HepG2 (cell line): ENCODE results near the gene NUAK2. TPM values are rescaled to one million over a fixed set of nuclear protein-coding genes. Genes with fewer than 3 reads are reported as not detected.

Experiments
- ATF3 ChIP-seq: sonication (generic); formaldehyde crosslinking; IDR thresholded peaks from 2 replicates; pipeline ENCODE4 v1.4.0; 2020; ENCODE audit warnings: missing genetic modification reagents
- ATF7-NPFF ChIP-seq: sonication (generic); formaldehyde crosslinking; IDR thresholded peaks from 2 replicates; pipeline ENCODE4 v1.8.1; 2023; ENCODE audit warnings: mild to moderate bottlenecking, low read depth, missing genetic modification reagents, moderate library complexity
- DNMT1 ChIP-seq: sonication (generic); formaldehyde crosslinking; IDR thresholded peaks from 2 replicates; pipeline ENCODE4 v1.5.1; 2020; ENCODE audit warnings: mild to moderate bottlenecking, missing genetic modification reagents
- DR1 ChIP-seq: sonication (generic); formaldehyde crosslinking; IDR thresholded peaks from 2 replicates; pipeline ENCODE4 v1.8.0; 2021; ENCODE audit warnings: mild to moderate bottlenecking, missing genetic modification reagents, inconsistent platforms
- FOSL2 ChIP-seq: sonication (generic); formaldehyde crosslinking; IDR thresholded peaks from 2 replicates; pipeline ENCODE4 v1.4.0; 2020; ENCODE audit warnings: missing genetic modification reagents
- FOXA1 ChIP-seq, 2 experiments: fragments of 450-650 bp in 1 of 2; sonication (generic) in 1 of 2; formaldehyde crosslinking in 1 of 2; IDR thresholded peaks; 2 replicates each; pipeline versions ENCODE4 v1.4.0 to v1.6.1; 2016 to 2020; ENCODE audit warnings: missing genetic modification reagents in 1 of 2
- FOXA3 ChIP-seq: IDR thresholded peaks from 2 replicates; pipeline ENCODE4 v1.6.1; 2016; ENCODE audit warnings: missing genetic modification reagents, missing compliant biosample characterization
- LBX2 ChIP-seq: sonication (generic); formaldehyde crosslinking; IDR thresholded peaks from 2 replicates; pipeline ENCODE4 v1.5.0; 2020; ENCODE audit warnings: missing genetic modification reagents, mild to moderate bottlenecking, borderline replicate concordance
- PHF5A ChIP-seq: IDR thresholded peaks from one replicate; pipeline ENCODE4 v1.6.1; 2018; ENCODE audit warnings: low read depth, missing genetic modification reagents; ENCODE audit not compliant: unreplicated experiment
- PPARG ChIP-seq: conservative IDR thresholded peaks from 2 replicates; pipeline ENCODE4 v1.6.1; 2016; ENCODE audit warnings: missing biosample characterization, missing genetic modification reagents
- SOX6 ChIP-seq, 2 experiments: fragments of 450-650 bp in 1 of 2; sonication (generic) in 1 of 2; formaldehyde crosslinking in 1 of 2; IDR thresholded peaks; 2 replicates each; pipeline versions ENCODE4 v1.4.0 to v1.6.1; 2017 to 2020; ENCODE audit warnings: antibody characterized with exemption in 1 of 2, mild to moderate bottlenecking in 1 of 2, missing genetic modification reagents in 1 of 2
- SRSF4 ChIP-seq: fragments of 200-400 bp; formaldehyde crosslinking; IDR thresholded peaks from one replicate; pipeline ENCODE4 v1.6.1; 2018; ENCODE audit warnings: mild to moderate bottlenecking, low read depth, low read length, moderate library complexity; ENCODE audit not compliant: poor library complexity, severe bottlenecking
- TEAD3 ChIP-seq: optimal IDR thresholded peaks from 2 replicates; pipeline ENCODE3; 2016; ENCODE audit warnings: borderline replicate concordance
- TP53 ChIP-seq: sonication (generic); formaldehyde crosslinking; conservative IDR thresholded peaks from 2 replicates; pipeline ENCODE4 v1.4.0; 2020; ENCODE audit warnings: missing genetic modification reagents
- YEATS2 ChIP-seq: sonication (generic); formaldehyde crosslinking; IDR thresholded peaks from 2 replicates; pipeline ENCODE4 v1.4.0; 2020; ENCODE audit warnings: missing genetic modification reagents, borderline replicate concordance
- ZFP41 ChIP-seq: sonication (generic); formaldehyde crosslinking; IDR thresholded peaks from 2 replicates; pipeline ENCODE4 v1.4.0; 2020; ENCODE audit warnings: mild to moderate bottlenecking, missing genetic modification reagents, borderline replicate concordance
- ZFY ChIP-seq: sonication (generic); formaldehyde crosslinking; IDR thresholded peaks from 2 replicates; pipeline ENCODE4 v1.4.0; 2020; ENCODE audit warnings: missing genetic modification reagents
- ZNF496 ChIP-seq: sonication (generic); formaldehyde crosslinking; IDR thresholded peaks from 2 replicates; pipeline ENCODE4 v1.8.1; 2023; ENCODE audit warnings: mild to moderate bottlenecking, moderate library complexity, missing genetic modification reagents; ENCODE audit not compliant: insufficient replicate concordance
- ZNF788 ChIP-seq: sonication (generic); formaldehyde crosslinking; IDR thresholded peaks from 2 replicates; pipeline ENCODE4 v1.5.0; 2020; ENCODE audit warnings: mild to moderate bottlenecking, missing genetic modification reagents, borderline replicate concordance
- polyA plus RNA-seq, 8 experiments: library from polyadenylated mRNA; depleted of rRNA in 3 of 8; stranded (reverse) in 7 of 8; unstranded in 1 of 8; fragments of >200 nt; fragmentation: Illumina TruSeq in 4 of 8; extraction: Trizol in 4 of 8; gene quantifications; 2 replicates each; pipeline versions ENCODE4 v1.2.1 to v1.2.3, GENCODE V29; 2011 to 2016; ENCODE audit warnings: low read depth in 4 of 8, missing spikeins in 1 of 8, mixed read lengths in 1 of 8; ENCODE audit not compliant: insufficient read depth in 1 of 8
- total RNA-seq, 5 experiments: library from RNA; depleted of rRNA; stranded (reverse); fragments of >200 nt; fragmentation: Illumina TruSeq; extraction: Trizol; gene quantifications; 2 replicates each; pipeline ENCODE4 v1.2.3, GENCODE V29; 2016; ENCODE audit warnings: low read depth in 1 of 5
- TF ChIP-seq, protein P1 (sequence below): sonication (generic); formaldehyde crosslinking; IDR thresholded peaks from 2 replicates; pipeline ENCODE4 v1.4.0; 2020; ENCODE audit warnings: mild to moderate bottlenecking, missing genetic modification reagents

NUAK2 gene
- total and polyA plus RNA-seq, 2 of the 13 experiments (the other 11 are each of a cell fraction or from before 2014, with no cell fraction given), result 0.75 to 1.1 TPM

GRCh38 chr1:205270764-205271163 is 50.8 kb downstream of the NUAK2 start (continued):
- TF ChIP-seq LBX2, result no peak
- TF ChIP-seq SRSF4, result no peak
- peak; percentile 28; the same call in 1 of the 2 replicates for TF ChIP-seq FOXA3
- no peak for TF ChIP-seq ZFY (CRISPR knock-in tag)
- no peak for TF ChIP-seq ATF3 (CRISPR knock-in tag)
- TF ChIP-seq DNMT1, result no peak
- TF ChIP-seq TEAD3 (CRISPR knock-in tag), result no peak
- TF ChIP-seq ZNF788, result no peak
- TF ChIP-seq FOXA1 (IDR thresholded peaks at IDR 0.05), result no peak
- 0 out of 2 replicates have a peak, but pooled peaks have one; percentile 15 for TF ChIP-seq FOXA1 (CRISPR knock-in tag; IDR thresholded peaks at IDR 0.05)
- TF ChIP-seq YEATS2 (CRISPR knock-in tag), result no peak
- no peak for TF ChIP-seq TP53 (CRISPR knock-in tag)
- TF ChIP-seq SOX6 (IDR thresholded peaks at IDR 0.05), result no peak
- peak; percentile 64; the same call in 1 of the 2 replicates for TF ChIP-seq SOX6 (CRISPR knock-in tag; IDR thresholded peaks at IDR 0.05)
- no peak for TF ChIP-seq PPARG (CRISPR knock-in tag)
- no peak for TF ChIP-seq DR1
- TF ChIP-seq ZNF496 (CRISPR knock-in tag), result no peak
- no peak for TF ChIP-seq ATF7-NPFF (CRISPR knock-in tag)
- TF ChIP-seq, protein P1, sequence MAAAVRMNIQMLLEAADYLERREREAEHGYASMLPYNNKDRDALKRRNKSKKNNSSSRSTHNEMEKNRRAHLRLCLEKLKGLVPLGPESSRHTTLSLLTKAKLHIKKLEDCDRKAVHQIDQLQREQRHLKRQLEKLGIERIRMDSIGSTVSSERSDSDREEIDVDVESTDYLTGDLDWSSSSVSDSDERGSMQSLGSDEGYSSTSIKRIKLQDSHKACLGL (CRISPR knock-in tag), result no peak
- TF ChIP-seq PHF5A (CRISPR knock-in tag), result no peak
- no peak for TF ChIP-seq ZFP41 (CRISPR knock-in tag)
- peak; percentile 88 for TF ChIP-seq FOSL2 (CRISPR knock-in tag)
